PFSK-1 (cell line): ENCODE results near the gene CAPNS1.

Experiments used
- FOXP2 ChIP-seq: optimal IDR thresholded peaks from 2 replicates; pipeline ENCODE3; 2011; ENCODE audit warnings: borderline replicate concordance, control low read depth, inconsistent platforms; ENCODE audit not compliant: insufficient read depth; ENCODE audit errors: extremely low read length, extremely low read depth
- POLR2AphosphoS5 ChIP-seq: IDR thresholded peaks from 2 replicates; pipeline ENCODE4 v1.6.1; 2012; ENCODE audit warnings: low read depth, mild to moderate bottlenecking, control low read depth, low read length, moderate library complexity
- TAF1 ChIP-seq: IDR thresholded peaks from 2 replicates; pipeline ENCODE4 v1.6.1; 2012; ENCODE audit warnings: low read length, control low read depth, borderline replicate concordance; ENCODE audit not compliant: insufficient read depth

GRCh38 chr19:36169084-36169760 is 29.4 kb downstream of the CAPNS1 start:
- TF ChIP-seq POLR2AphosphoS5 = no peak
- TF ChIP-seq FOXP2 = no peak
- TF ChIP-seq TAF1 = no peak
